Hematopoietic multipotent progenitor cell treated with erythropoietin and hydrocortisone succinate and interleukin-3 and kit ligand, for 8 days (in vitro differentiated cells): ENCODE data around the gene TMEM207.
"Not testable (repeated sequence)": the region's sequence is repeated elsewhere in the genome, so short reads cannot be mapped to it uniquely, and the experiment has no call there.

ENCODE experiments used
- DNase-seq: peaks from one replicate; pipeline ENCODE4 v3.0.0-alpha.2; 2015

Gene TMEM207

GRCh38 chr3:190449801-190450200 lies at the start of gene TMEM207:
TMEM207 (minus strand) TSS chr3:190449901; CDS start chr3:190449809, 92 bp downstream.
- DNase-seq, result no peak

GRCh38 chr3:190499122-190499521 lies 49.4 kb upstream of the TMEM207 start:
- no peak for DNase-seq

- no peak for DNase-seq
Measured at GRCh38 chr3:190498293-190498692, 48.6 kb upstream of the TMEM207 start.

- no peak for DNase-seq
Measured at GRCh38 chr3:190497811-190498210, 48.1 kb upstream of the TMEM207 start.

- no peak for DNase-seq
Measured at GRCh38 chr3:190496859-190497258, 47.2 kb upstream of the TMEM207 start.

- DNase-seq, result no peak
Measured at GRCh38 chr3:190495796-190496195, 46.1 kb upstream of the TMEM207 start.

- DNase-seq, result no peak
Measured at GRCh38 chr3:190495354-190495753, 45.7 kb upstream of the TMEM207 start.

- DNase-seq, result no peak
Measured at GRCh38 chr3:190494907-190495306, 45.2 kb upstream of the TMEM207 start.

GRCh38 chr3:190492966-190493365 lies 43.3 kb upstream of the TMEM207 start:
- no peak for DNase-seq

GRCh38 chr3:190492129-190492528 lies 42.4 kb upstream of the TMEM207 start:
- DNase-seq, result no peak

GRCh38 chr3:190491533-190492054 lies 41.9 kb upstream of the TMEM207 start:
- DNase-seq, result no peak

GRCh38 chr3:190486908-190487607 lies 37.4 kb upstream of the TMEM207 start:
- DNase-seq, result no peak

GRCh38 chr3:190486533-190486864 lies 36.8 kb upstream of the TMEM207 start:
- no peak for DNase-seq

- DNase-seq, result no peak
Measured at GRCh38 chr3:190485830-190486532, 36.3 kb upstream of the TMEM207 start.

GRCh38 chr3:190481779-190482178 lies 32.1 kb upstream of the TMEM207 start:
- no peak for DNase-seq

GRCh38 chr3:190473261-190473660 lies 23.6 kb upstream of the TMEM207 start:
- not testable (repeated sequence) for DNase-seq

- no peak for DNase-seq
Measured at GRCh38 chr3:190467922-190468321, 18.2 kb upstream of the TMEM207 start.

GRCh38 chr3:190458040-190458439 lies 8.3 kb upstream of the TMEM207 start:
- no peak for DNase-seq

GRCh38 chr3:190456770-190457169 lies 7.1 kb upstream of the TMEM207 start:
- no peak for DNase-seq

GRCh38 chr3:190455828-190456227 lies 6.1 kb upstream of the TMEM207 start:
- DNase-seq, result no peak

- DNase-seq, result no peak
Measured at GRCh38 chr3:190448256-190448655, 1.4 kb downstream of the TMEM207 start.

GRCh38 chr3:190446573-190447279 lies 3.0 kb downstream of the TMEM207 start:
- DNase-seq, result peak; percentile 10

GRCh38 chr3:190444576-190445145 lies 5.0 kb downstream of the TMEM207 start:
- no peak for DNase-seq
